GM10266 (cell line): ENCODE results near the gene UBN2.

Experiments used
- DNase-seq: peaks from one replicate; pipeline ENCODE4 v3.0.0; 2012; ENCODE audit errors: extremely low spot score
- TF ChIP-seq, protein P1 (sequence below): IDR thresholded peaks from 2 replicates; pipeline ENCODE4 v1.5.1; 2012; ENCODE audit warnings: mild to moderate bottlenecking, low read depth; ENCODE audit not compliant: control insufficient read depth, insufficient read depth; ENCODE audit errors: missing control alignments

The UBN2 gene

DNA sequence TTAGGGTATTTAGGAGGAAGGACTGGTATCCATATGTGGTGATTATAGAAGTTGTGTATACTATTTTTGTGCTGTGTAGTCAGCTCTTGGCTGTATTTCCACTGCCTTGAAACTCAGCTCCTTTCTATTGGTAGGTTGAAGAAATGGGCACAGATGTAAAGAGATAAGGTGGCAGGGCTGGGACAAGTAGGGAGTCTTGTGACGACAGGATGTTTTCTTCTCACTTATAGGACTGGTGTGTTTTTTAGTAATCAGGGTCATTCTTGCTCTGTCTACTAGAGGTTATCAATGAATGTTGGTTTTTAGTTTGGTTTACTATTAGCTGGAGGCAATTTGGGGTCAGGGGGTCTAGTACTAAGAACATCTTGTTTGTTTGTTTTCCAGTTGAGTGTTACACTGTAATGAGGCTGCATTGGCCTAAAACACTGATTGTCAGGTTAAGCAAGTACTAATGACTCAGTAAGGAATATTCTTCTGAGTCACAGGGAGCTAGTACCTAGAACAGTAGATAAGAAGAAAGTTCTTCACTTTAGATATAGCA, 11.8 kb downstream of the UBN2 start:
- TF ChIP-seq, protein P1, sequence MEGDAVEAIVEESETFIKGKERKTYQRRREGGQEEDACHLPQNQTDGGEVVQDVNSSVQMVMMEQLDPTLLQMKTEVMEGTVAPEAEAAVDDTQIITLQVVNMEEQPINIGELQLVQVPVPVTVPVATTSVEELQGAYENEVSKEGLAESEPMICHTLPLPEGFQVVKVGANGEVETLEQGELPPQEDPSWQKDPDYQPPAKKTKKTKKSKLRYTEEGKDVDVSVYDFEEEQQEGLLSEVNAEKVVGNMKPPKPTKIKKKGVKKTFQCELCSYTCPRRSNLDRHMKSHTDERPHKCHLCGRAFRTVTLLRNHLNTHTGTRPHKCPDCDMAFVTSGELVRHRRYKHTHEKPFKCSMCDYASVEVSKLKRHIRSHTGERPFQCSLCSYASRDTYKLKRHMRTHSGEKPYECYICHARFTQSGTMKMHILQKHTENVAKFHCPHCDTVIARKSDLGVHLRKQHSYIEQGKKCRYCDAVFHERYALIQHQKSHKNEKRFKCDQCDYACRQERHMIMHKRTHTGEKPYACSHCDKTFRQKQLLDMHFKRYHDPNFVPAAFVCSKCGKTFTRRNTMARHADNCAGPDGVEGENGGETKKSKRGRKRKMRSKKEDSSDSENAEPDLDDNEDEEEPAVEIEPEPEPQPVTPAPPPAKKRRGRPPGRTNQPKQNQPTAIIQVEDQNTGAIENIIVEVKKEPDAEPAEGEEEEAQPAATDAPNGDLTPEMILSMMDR: no peak
- DNase-seq: no peak

DNA sequence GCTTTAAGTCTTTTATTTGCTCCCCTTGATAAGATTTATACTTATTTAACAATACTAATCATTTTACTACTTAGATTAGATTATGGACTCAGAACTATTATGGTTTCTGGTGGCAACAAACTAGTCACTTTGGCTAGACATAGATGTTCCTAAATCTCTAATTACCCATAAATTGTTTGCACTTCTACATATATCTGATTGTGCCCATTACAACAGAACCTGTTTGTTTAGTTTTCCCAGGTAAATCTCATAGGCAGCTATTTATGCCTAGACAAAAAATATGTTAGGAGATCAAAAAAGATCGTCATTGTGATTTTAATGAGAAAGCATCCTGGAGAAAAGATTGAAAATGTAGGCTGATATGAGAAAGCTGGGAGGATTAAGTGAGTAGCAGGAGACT, 14.4 kb downstream of the UBN2 start:
- TF ChIP-seq, protein P1: no peak
- DNase-seq: no peak

DNA sequence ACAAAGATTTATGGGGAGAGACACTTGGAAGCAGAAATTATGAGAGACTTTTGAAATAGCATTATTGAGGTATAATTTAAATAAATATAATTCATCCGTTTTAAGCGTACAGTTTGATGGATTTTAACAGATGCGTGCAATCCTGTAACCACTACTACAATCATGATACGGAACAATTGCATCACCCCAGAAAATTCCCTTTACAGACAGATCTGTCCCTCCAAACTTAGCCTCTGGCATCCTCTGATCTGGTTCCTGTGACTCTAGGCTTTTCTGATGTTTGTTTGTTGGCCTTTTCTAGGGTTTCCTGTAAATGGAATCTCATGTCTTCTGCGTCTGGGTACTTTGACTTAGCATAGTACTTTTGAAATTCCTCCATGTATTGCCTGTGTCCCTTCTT, 15.5 kb downstream of the UBN2 start:
- DNase-seq: no peak
- TF ChIP-seq, protein P1: no peak

DNA sequence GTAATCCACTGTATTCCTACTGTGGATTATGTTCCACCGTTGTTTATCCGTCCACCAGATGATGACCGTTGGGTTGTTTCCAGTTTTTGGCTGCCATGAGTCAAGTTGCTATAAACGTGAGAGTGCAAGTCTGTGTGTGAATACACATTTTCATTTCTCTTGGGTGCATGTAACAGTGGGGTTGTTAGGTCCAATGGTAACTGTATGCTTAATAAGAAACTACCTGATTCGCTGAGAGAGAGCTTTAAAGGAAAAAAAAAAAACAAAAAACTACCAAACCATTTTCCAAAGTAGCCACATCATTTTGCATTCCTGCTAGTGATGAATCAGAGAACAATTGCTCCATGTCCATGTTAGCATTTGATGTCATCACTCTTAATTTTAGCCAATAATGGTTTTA, 15.9 kb downstream of the UBN2 start:
- TF ChIP-seq, protein P1: no peak
- DNase-seq: no peak

DNA sequence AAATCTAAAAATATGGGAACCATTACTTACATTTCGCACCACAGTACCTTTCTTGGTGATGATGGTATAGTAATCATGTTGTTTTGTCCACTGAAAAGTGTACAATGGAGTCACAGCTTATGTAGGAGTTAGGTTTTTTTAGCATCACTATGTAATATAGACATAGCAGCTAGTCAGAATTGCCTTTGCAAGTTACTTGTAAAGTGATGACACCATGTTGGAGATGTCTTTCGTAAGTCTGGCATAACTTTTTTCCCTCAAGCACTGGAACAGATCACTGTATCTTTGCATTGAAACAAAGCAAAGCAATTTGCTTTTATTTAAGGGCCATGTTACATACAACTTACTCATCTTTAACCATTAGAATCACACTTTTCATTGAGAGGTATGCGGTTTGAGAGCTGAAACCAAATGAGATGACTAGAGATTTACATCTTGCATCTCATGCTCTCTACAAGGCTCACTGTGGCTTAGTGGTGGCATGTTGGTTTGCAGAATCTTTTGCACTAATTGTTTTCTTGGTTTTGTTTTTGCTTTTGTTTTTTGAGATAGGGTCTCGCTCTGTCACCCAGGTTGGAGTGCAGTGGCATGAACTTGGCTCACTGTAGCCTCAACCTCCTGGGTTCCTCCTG, 18.3 kb downstream of the UBN2 start:
- no peak for DNase-seq
- TF ChIP-seq, protein P1: no peak

DNA sequence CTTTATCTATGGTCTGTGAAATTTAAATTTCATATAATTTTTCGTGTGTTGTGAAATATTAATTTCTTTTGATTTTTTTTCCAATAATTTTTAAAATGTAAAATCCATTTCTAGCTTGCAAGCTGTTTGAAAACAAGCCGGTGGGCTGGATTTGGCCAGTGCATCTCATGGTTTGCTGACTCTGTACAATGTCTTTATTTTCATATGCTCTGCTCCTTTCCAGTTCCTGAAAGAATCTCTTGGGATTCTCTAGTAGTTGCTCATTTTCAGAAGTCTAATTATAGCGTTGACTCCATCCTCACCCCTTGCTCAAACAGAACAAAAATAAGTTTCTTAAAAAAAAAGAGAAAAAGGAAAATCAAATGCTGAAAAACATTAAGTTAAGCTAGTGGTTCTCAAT, 21.4 kb downstream of the UBN2 start:
- no peak for DNase-seq
- TF ChIP-seq, protein P1: no peak

DNA sequence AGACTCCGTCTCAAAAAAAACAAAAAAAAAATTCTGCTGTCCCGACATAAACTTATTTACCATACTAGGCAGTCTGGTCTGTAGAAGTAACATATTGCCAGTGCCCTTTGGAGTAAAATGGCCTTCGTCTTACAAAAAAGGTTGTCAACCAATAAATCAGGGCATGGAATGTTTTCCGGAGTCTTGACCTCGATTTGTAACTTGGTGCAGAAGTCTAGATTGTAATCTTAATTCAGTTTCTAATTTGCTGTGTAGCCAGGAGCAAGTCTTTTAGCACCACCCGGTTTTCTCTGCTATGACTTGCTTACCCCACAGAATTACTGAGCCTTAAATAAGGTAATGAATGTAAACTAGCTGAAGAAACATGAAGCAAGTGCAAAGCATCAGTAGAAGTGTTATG, 23.2 kb downstream of the UBN2 start:
- TF ChIP-seq, protein P1: no peak

More for the DNA sequence above, 23.2 kb downstream of the UBN2 start:
- DNase-seq: no peak
